ENCODE results near the gene CYB561D1. TPM values are rescaled to one million over a fixed set of nuclear protein-coding genes. Genes with fewer than 3 reads are reported as not detected.

The CYB561D1 gene
- total and polyA plus RNA-seq, 10 of the 15 experiments (the other 5 are each of a cell fraction or from before 2014, with no cell fraction given): 0.68 to 9.0 (median 3.3) TPM

GRCh38 chr1:109491372-109491771 lies 2.5 kb upstream of the CYB561D1 start:
- 80% methylated on average over 8 of the region's 8 CpGs for WGBS (ENCODE audit: insufficient coverage, insufficient replicate concordance, low lambda C conversion rate, missing lambda C conversion rate)
- H2AFZ ChIP-seq (ENCODE audit: control insufficient read depth, low read depth, low read length): no peak overlapping the region
- DNase-seq (ENCODE audit: low read depth, low spot score) (no peak), FAIRE-seq (no peak), ATAC-seq (no peak)
- TF ChIP-seq CBFB (IDR thresholded peaks at IDR 0.05; ENCODE audit: low read depth) (no peak), PKNOX1 (IDR thresholded peaks at IDR 0.05) (no peak), NFIC (IDR thresholded peaks at IDR 0.05; ENCODE audit: low read depth, low read length) (no peak), SUPT20H (IDR thresholded peaks at IDR 0.05; ENCODE audit: borderline replicate concordance, control insufficient read depth, low read depth, low read length) (no peak), IKZF1 (conservative IDR thresholded peaks at IDR 0.05) (no peak), FOXM1 (IDR thresholded peaks at IDR 0.05; ENCODE audit: low read depth, low read length) (no peak), POLR2A (IDR thresholded peaks at IDR 0.05; ENCODE audit: low read depth, low read length) (no peak)
- RAD21 ChIA-PET (ENCODE audit: unreplicated experiment): interaction anchor here (1.5 to 13.4 kb wide), 2 partner anchors 8 to 40 kb away, joined by 5 to 422 read pairs; no protein-coding TSS in a partner anchor
- POLR2A ChIA-PET: interaction anchor here (1.1 to 1.5 kb wide), 2 partner anchors 40 to 41 kb away, joined by 5 to 7 read pairs; no protein-coding TSS in a partner anchor
- CTCF ChIA-PET: interaction anchor here (0.6 to 26.7 kb wide), 16 partner anchors 7 to 494 kb away, joined by 3 to 1280 read pairs (median 6); partner anchors contain the start of genes AMIGO1, ATXN7L2, GNAI3 and GPR61
- H3K9me3 ChIP-seq (replicated peaks; ENCODE audit: control insufficient read depth, insufficient read depth, low read length): no peaks in the 10 kb centered on the region
- H3K4me3 ChIP-seq: no peak overlapping the region
- BruUV-seq (replicated peaks): no TSS peak
- peaks cover 5 to 8% of the 10 kb centered on the region in 2 experiments; a peak in 3 of 4 replicates for H3K36me3 ChIP-seq (ENCODE audit: control insufficient read depth in 2 of 2, insufficient read depth in 2 of 2, low read length in 1 of 2)
- no peak overlapping the region for H3K27ac ChIP-seq (ENCODE audit: control insufficient read depth, insufficient read depth)
- peaks cover 9% of the 10 kb centered on the region for H3K79me2 ChIP-seq (ENCODE audit: control insufficient read depth, insufficient read depth, low read length)
- intact Hi-C loops (cut with micrococcal nuclease; ENCODE audit: unreplicated experiment): loop anchor here (5.0 kb wide), 1 partner anchor 131 kb away; no protein-coding TSS in a partner anchor
- no peaks in the 10 kb centered on the region for H3K27me3 ChIP-seq (replicated peaks in 1 of 2; ENCODE audit: control insufficient read depth in 2 of 2, insufficient read depth in 2 of 2, low read length in 1 of 2)
- no peak overlapping the region for H3K4me2 ChIP-seq (ENCODE audit: control insufficient read depth, insufficient read depth)
- H4K20me1 ChIP-seq (ENCODE audit: control insufficient read depth, insufficient read depth): no peaks in the 10 kb centered on the region
- in situ Hi-C loops (cut with MboI): loop anchor here (5.0 kb wide), 1 partner anchor 41 kb away; no protein-coding TSS in a partner anchor
- H3K9ac ChIP-seq (ENCODE audit: control insufficient read depth, insufficient read depth, low read length): no peak overlapping the region
- SMC1A ChIA-PET (ENCODE audit: uncharacterized antibody, unreplicated experiment): interaction anchor here (0.7 to 14.4 kb wide), 7 partner anchors 8 to 232 kb away, joined by 3 to 431 read pairs (median 4); no protein-coding TSS in a partner anchor
- peaks cover 4% of the 10 kb centered on the region for H3K4me1 ChIP-seq (ENCODE audit: control insufficient read depth, insufficient read depth, low read length)
